C4-2B (cell line): ENCODE measurements around the gene CD200.

Experiments
- CTCF ChIP-seq: fragments of 450-650 bp; conservative IDR thresholded peaks from 2 replicates; pipeline ENCODE4 v1.5.1; 2017; ENCODE audit warnings: mild to moderate bottlenecking
- ZFX ChIP-seq: fragments of 450-650 bp; IDR thresholded peaks from 2 replicates; pipeline ENCODE4 v1.6.1; 2017

- TF ChIP-seq CTCF = no peak
- TF ChIP-seq ZFX = no peak
Observed at GRCh38 chr3:112354642-112355306, 21.8 kb downstream of the CD200 start.
